ENCODE data around the gene CCDC66.
"Not testable (repeated sequence)": the region's sequence is repeated elsewhere in the genome, so short reads cannot be mapped to it uniquely, and the experiment has no call there.

The CCDC66 gene

GRCh38 chr3:56556908-56557830 lies at the start of gene CCDC66:
Gene CCDC66, plus strand, starts transcription at chr3:56557175. Its CDS starts 68 bp downstream, at chr3:56557243.
- Mint-ChIP-seq H3K4me3 (peak within 1 kb of the TSS; percentile 97), H3K9me3 (peaks cover 4% of the 10 kb centered on the region), H3K27ac (peak within 1 kb of the TSS; percentile 97), H3K4me1 (ENCODE audit: low read depth) (peaks cover 21% of the 10 kb centered on the region), H3K27me3 (ENCODE audit: low read depth) (peaks cover 21% of the 10 kb centered on the region), H3K36me3 (ENCODE audit: low read depth) (peaks cover 15% of the 10 kb centered on the region)

GRCh38 chr3:56519641-56520040 lies 37.3 kb upstream of the CCDC66 start:
- Mint-ChIP-seq H3K36me3 (ENCODE audit: low read depth) (no peaks in the 10 kb centered on the region), H3K9me3 (no peaks in the 10 kb centered on the region), H3K27ac (no peak overlapping the region), H3K4me1 (ENCODE audit: low read depth) (no peaks in the 10 kb centered on the region), H3K27me3 (ENCODE audit: low read depth) (peaks cover 29% of the 10 kb centered on the region), H3K4me3 (no peak overlapping the region)

GRCh38 chr3:56522374-56522773 lies 34.6 kb upstream of the CCDC66 start:
- no peaks in the 10 kb centered on the region for H3K4me1 Mint-ChIP-seq (ENCODE audit: low read depth)
- no peak overlapping the region for H3K4me3 Mint-ChIP-seq
- peaks cover 25% of the 10 kb centered on the region for H3K27me3 Mint-ChIP-seq (ENCODE audit: low read depth)
- H3K27ac Mint-ChIP-seq: no peak overlapping the region
- no peaks in the 10 kb centered on the region for H3K36me3 Mint-ChIP-seq (ENCODE audit: low read depth)
- no peaks in the 10 kb centered on the region for H3K9me3 Mint-ChIP-seq

- H3K27ac Mint-ChIP-seq: no peak overlapping the region
- H3K4me3 Mint-ChIP-seq: no peak overlapping the region
- no peaks in the 10 kb centered on the region for H3K9me3 Mint-ChIP-seq
- no peaks in the 10 kb centered on the region for H3K4me1 Mint-ChIP-seq (ENCODE audit: low read depth)
- H3K27me3 Mint-ChIP-seq (ENCODE audit: low read depth): peaks cover 18% of the 10 kb centered on the region
- H3K36me3 Mint-ChIP-seq (ENCODE audit: low read depth): no peaks in the 10 kb centered on the region
Observed at GRCh38 chr3:56525291-56525690, 31.7 kb upstream of the CCDC66 start.

- Mint-ChIP-seq H3K9me3 (peaks cover 2% of the 10 kb centered on the region), H3K4me3 (no peak overlapping the region), H3K27me3 (ENCODE audit: low read depth) (peaks cover 42% of the 10 kb centered on the region), H3K36me3 (ENCODE audit: low read depth) (no peaks in the 10 kb centered on the region), H3K27ac (no peak overlapping the region), H3K4me1 (ENCODE audit: low read depth) (no peaks in the 10 kb centered on the region)
Observed at GRCh38 chr3:56536735-56537134, 20.2 kb upstream of the CCDC66 start.

GRCh38 chr3:56547486-56547885 lies 9.5 kb upstream of the CCDC66 start:
- peaks cover 12% of the 10 kb centered on the region for H3K9me3 Mint-ChIP-seq
- H3K27ac Mint-ChIP-seq: no peak overlapping the region
- no peak overlapping the region for H3K4me3 Mint-ChIP-seq
- no peaks in the 10 kb centered on the region for H3K4me1 Mint-ChIP-seq (ENCODE audit: low read depth)
- H3K36me3 Mint-ChIP-seq (ENCODE audit: low read depth): peaks cover 2% of the 10 kb centered on the region
- H3K27me3 Mint-ChIP-seq (ENCODE audit: low read depth): peaks cover 40% of the 10 kb centered on the region

GRCh38 chr3:56557831-56558170 lies 826 bp downstream of the CCDC66 start:
- Mint-ChIP-seq H3K4me3 (peak overlapping the region; percentile 97), H3K27ac (peak overlapping the region; percentile 97), H3K4me1 (ENCODE audit: low read depth) (peaks cover 21% of the 10 kb centered on the region), H3K9me3 (no peaks in the 10 kb centered on the region), H3K27me3 (ENCODE audit: low read depth) (peaks cover 21% of the 10 kb centered on the region), H3K36me3 (ENCODE audit: low read depth) (peaks cover 16% of the 10 kb centered on the region)

- peaks cover 2% of the 10 kb centered on the region for H3K9me3 Mint-ChIP-seq
- peaks cover 4% of the 10 kb centered on the region for H3K4me1 Mint-ChIP-seq (ENCODE audit: low read depth)
- H3K27ac Mint-ChIP-seq: no peak overlapping the region
- H3K27me3 Mint-ChIP-seq (ENCODE audit: low read depth): no peaks in the 10 kb centered on the region
- no peak overlapping the region for H3K4me3 Mint-ChIP-seq
- H3K36me3 Mint-ChIP-seq (ENCODE audit: low read depth): peaks cover 53% of the 10 kb centered on the region
Observed at GRCh38 chr3:56573501-56573900, 16.5 kb downstream of the CCDC66 start.

- H3K27me3 Mint-ChIP-seq (ENCODE audit: low read depth); H3K4me3 Mint-ChIP-seq; H3K9me3 Mint-ChIP-seq; H3K4me1 Mint-ChIP-seq (ENCODE audit: low read depth); H3K27ac Mint-ChIP-seq: not testable (repeated sequence)
- peaks cover 55% of the 10 kb centered on the region for H3K36me3 Mint-ChIP-seq (ENCODE audit: low read depth)
Observed at GRCh38 chr3:56581941-56582340, 25.0 kb downstream of the CCDC66 start.

GRCh38 chr3:56584275-56584674 lies 27.3 kb downstream of the CCDC66 start:
- H3K36me3 Mint-ChIP-seq (ENCODE audit: low read depth): peaks cover 34% of the 10 kb centered on the region
- H3K27ac Mint-ChIP-seq: not testable (repeated sequence)

GRCh38 chr3:56590814-56591213 lies 33.8 kb downstream of the CCDC66 start:
- Mint-ChIP-seq H3K4me1 (ENCODE audit: low read depth) (peaks cover 16% of the 10 kb centered on the region), H3K27ac (no peak overlapping the region), H3K4me3 (no peak overlapping the region), H3K9me3 (no peaks in the 10 kb centered on the region), H3K36me3 (ENCODE audit: low read depth) (peaks cover 14% of the 10 kb centered on the region), H3K27me3 (ENCODE audit: low read depth) (no peaks in the 10 kb centered on the region)

More at GRCh38 chr3:56584275-56584674, 27.3 kb downstream of the CCDC66 start:
- H3K4me3 Mint-ChIP-seq; H3K27me3 Mint-ChIP-seq (ENCODE audit: low read depth); H3K4me1 Mint-ChIP-seq (ENCODE audit: low read depth); H3K9me3 Mint-ChIP-seq: not testable (repeated sequence)

- H3K4me3 Mint-ChIP-seq: no peak overlapping the region
- H3K9me3 Mint-ChIP-seq: no peaks in the 10 kb centered on the region
- H3K27me3 Mint-ChIP-seq (ENCODE audit: low read depth): no peaks in the 10 kb centered on the region
- H3K4me1 Mint-ChIP-seq (ENCODE audit: low read depth): peaks cover 17% of the 10 kb centered on the region
- no peak overlapping the region for H3K27ac Mint-ChIP-seq
- H3K36me3 Mint-ChIP-seq (ENCODE audit: low read depth): peaks cover 18% of the 10 kb centered on the region
Observed at GRCh38 chr3:56591262-56591661, 34.3 kb downstream of the CCDC66 start.

- Mint-ChIP-seq H3K27me3 (ENCODE audit: low read depth) (no peaks in the 10 kb centered on the region), H3K36me3 (ENCODE audit: low read depth) (peaks cover 36% of the 10 kb centered on the region), H3K9me3 (peaks cover 6% of the 10 kb centered on the region), H3K4me3 (peak overlapping the region; percentile 49), H3K27ac (peak overlapping the region; percentile 85), H3K4me1 (ENCODE audit: low read depth) (peaks cover 20% of the 10 kb centered on the region)
Observed at GRCh38 chr3:56593455-56594158, 36.6 kb downstream of the CCDC66 start.

- H3K27ac Mint-ChIP-seq: peak overlapping the region; percentile 11
- peaks cover 58% of the 10 kb centered on the region for H3K36me3 Mint-ChIP-seq (ENCODE audit: low read depth)
- H3K4me1 Mint-ChIP-seq (ENCODE audit: low read depth): peaks cover 20% of the 10 kb centered on the region
- no peaks in the 10 kb centered on the region for H3K27me3 Mint-ChIP-seq (ENCODE audit: low read depth)
- H3K4me3 Mint-ChIP-seq: no peak overlapping the region
- peaks cover 17% of the 10 kb centered on the region for H3K9me3 Mint-ChIP-seq
Observed at GRCh38 chr3:56595975-56596840, 39.2 kb downstream of the CCDC66 start.
